Measurements from ENCODE around the gene TM7SF3. TPM values are rescaled to one million over a fixed set of nuclear protein-coding genes. Genes with fewer than 3 reads are reported as not detected.

TM7SF3 gene
- total RNA-seq (63.1 TPM), polyA plus RNA-seq (ENCODE audit: insufficient read depth, low read depth, low replicate concordance) (70.1 TPM)
- long read RNA-seq, donor 1, partial matches to known transcripts = 0 of 4 reads
- long read RNA-seq, donor 1, other reads (novel, unspliced or antisense) = 0 of 4 reads
- long read RNA-seq, donor 2, transcript TM7SF3-201 (12 exons, 2,709 nt) = major isoform, 5 of 14 reads
- long read RNA-seq, donor 2, partial matches to known transcripts = 8 of 14 reads
- long read RNA-seq, donor 2, other reads (novel, unspliced or antisense) = 0 of 14 reads
- long read RNA-seq, donor 3, partial matches to known transcripts = 10 of 21 reads
- long read RNA-seq, donor 3, other reads (novel, unspliced or antisense) = 5 of 21 reads
- long read RNA-seq, donor 4, transcript TM7SF3-201 (12 exons, 2,709 nt) = major isoform, 11 of 33 reads
- long read RNA-seq, donor 4, partial matches to known transcripts = 20 of 33 reads
- long read RNA-seq, donor 4, other reads (novel, unspliced or antisense) = 0 of 33 reads
- long read RNA-seq, donor 5, partial matches to known transcripts = 0 of 2 reads
- long read RNA-seq, donor 5, other reads (novel, unspliced or antisense) = 0 of 2 reads
- long read RNA-seq, donor 6, partial matches to known transcripts = 0 of 6 reads
- long read RNA-seq, donor 6, other reads (novel, unspliced or antisense) = 0 of 6 reads
- long read RNA-seq, donor 7, transcript TM7SF3-201 (12 exons, 2,709 nt) = major isoform, 39 of 75 reads
- long read RNA-seq, donor 7, partial matches to known transcripts = 11 of 75 reads
- long read RNA-seq, donor 7, other reads (novel, unspliced or antisense) = 25 of 75 reads
- long read RNA-seq, donor 8, transcript TM7SF3-201 (12 exons, 2,709 nt) = major isoform, 7 of 13 reads
- long read RNA-seq, donor 8, partial matches to known transcripts = 5 of 13 reads
- long read RNA-seq, donor 8, other reads (novel, unspliced or antisense) = 0 of 13 reads
- long read RNA-seq, donor 9, transcript TM7SF3-201 (12 exons, 2,709 nt) = major isoform, 7 of 7 reads
- long read RNA-seq, donor 9, partial matches to known transcripts = 0 of 7 reads
- long read RNA-seq, donor 9, other reads (novel, unspliced or antisense) = 0 of 7 reads
- long read RNA-seq, donor 10, transcript TM7SF3-201 (12 exons, 2,709 nt) = major isoform, 8 of 16 reads
- long read RNA-seq, donor 10, partial matches to known transcripts = 6 of 16 reads
- long read RNA-seq, donor 10, other reads (novel, unspliced or antisense) = 0 of 16 reads

- TF ChIP-seq CTCF (IDR thresholded peaks at IDR 0.05; ENCODE audit: borderline replicate concordance, extremely low read depth, insufficient read depth) = peak; percentile 93
- Histone ChIP-seq H3K9me3 (ENCODE audit: control insufficient read depth in 2 of 3, insufficient read depth in 1 of 3, low read length in 3 of 3) (no peaks in the 10 kb centered on the region), H3K4me1 (ENCODE audit: control insufficient read depth in 2 of 3, insufficient read depth in 2 of 3, low read depth in 1 of 3, low read length in 3 of 3) (peaks cover 2 to 23% (median 12%) of the 10 kb centered on the region in 3 donors), H3K4me3 (ENCODE audit: low read length in 3 of 3) (peak within 1 kb of the TSS; percentile 83 to 97 (median 84)), H3K36me3 (ENCODE audit: control insufficient read depth in 2 of 3, insufficient read depth in 3 of 3, low read length in 3 of 3) (no peaks in the 10 kb centered on the region), H3K27me3 (ENCODE audit: control insufficient read depth, insufficient read depth, low read length) (no peaks in the 10 kb centered on the region), H3K9ac (ENCODE audit: low read length in 3 of 3) (peak within 1 kb of the TSS; percentile 50 to 86 (median 74)), H3K27ac (ENCODE audit: low read depth in 2 of 2, low read length in 2 of 2) (peak within 1 kb of the TSS; percentile 84 to 97)
- DNase-seq = peak; percentile 93 to 97 (median 96)
- no peak for FAIRE-seq
- intact Hi-C loops (cut with DNase I) = no loop called here
Observed at GRCh38 chr12:27014085-27014858, at the start of gene TM7SF3. TM7SF3 (minus strand) TSS chr12:27014384; CDS start chr12:27014168, 216 bp downstream.

GRCh38 chr12:27063250-27063851, 49.2 kb upstream of the TM7SF3 start:
- FAIRE-seq = no peak
- no peak for TF ChIP-seq CTCF (IDR thresholded peaks at IDR 0.05; ENCODE audit: borderline replicate concordance, extremely low read depth, insufficient read depth)

DNA sequence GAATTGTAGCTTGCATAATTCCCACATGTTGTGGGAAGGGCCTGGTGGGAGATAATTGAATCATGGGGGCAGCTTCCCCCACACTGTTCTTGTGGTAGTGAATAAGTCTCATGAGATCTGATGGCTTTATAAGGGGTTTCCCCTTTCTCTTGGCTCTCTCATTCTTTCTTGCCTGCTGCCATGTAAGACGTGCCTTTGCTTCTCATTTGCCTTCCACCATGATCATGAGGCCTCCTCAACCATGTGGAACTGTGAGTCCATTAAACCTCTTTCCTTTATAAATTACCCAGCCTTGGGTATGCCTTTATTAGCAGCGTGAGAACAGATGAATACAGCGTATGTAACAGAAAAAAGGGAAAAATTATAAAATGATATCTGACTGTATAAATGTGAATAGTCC, 47.1 kb upstream of the TM7SF3 start:
- TF ChIP-seq CTCF (IDR thresholded peaks at IDR 0.05; ENCODE audit: borderline replicate concordance, extremely low read depth, insufficient read depth) = no peak
- H3K4me3 ChIP-seq (ENCODE audit: low read length in 3 of 3) = no peak overlapping the region
- H3K9me3 ChIP-seq (ENCODE audit: control insufficient read depth in 2 of 3, insufficient read depth in 1 of 3, low read length in 3 of 3) = no peaks in the 10 kb centered on the region
- H3K9ac ChIP-seq (ENCODE audit: low read length in 3 of 3) = no peak overlapping the region
- no peak overlapping the region for H3K27ac ChIP-seq (ENCODE audit: low read depth in 2 of 2, low read length in 2 of 2)
- no peak for FAIRE-seq
- intact Hi-C loops (cut with DNase I) = no loop called here
- no peak for DNase-seq
- no peaks in the 10 kb centered on the region for H3K4me1 ChIP-seq (ENCODE audit: control insufficient read depth in 2 of 3, insufficient read depth in 2 of 3, low read depth in 1 of 3, low read length in 3 of 3)
- no peaks in the 10 kb centered on the region for H3K36me3 ChIP-seq (ENCODE audit: control insufficient read depth in 2 of 3, insufficient read depth in 3 of 3, low read length in 3 of 3)
- no peaks in the 10 kb centered on the region for H3K27me3 ChIP-seq (ENCODE audit: control insufficient read depth, insufficient read depth, low read length)

More at GRCh38 chr12:27063250-27063851, 49.2 kb upstream of the TM7SF3 start:
- H3K27ac ChIP-seq (ENCODE audit: low read depth in 2 of 2, low read length in 2 of 2) = no peak overlapping the region
- H3K9me3 ChIP-seq (ENCODE audit: control insufficient read depth in 2 of 3, insufficient read depth in 1 of 3, low read length in 3 of 3) = no peaks in the 10 kb centered on the region
- no peaks in the 10 kb centered on the region for H3K27me3 ChIP-seq (ENCODE audit: control insufficient read depth, insufficient read depth, low read length)
- no peak for DNase-seq
- intact Hi-C loops (cut with DNase I) = no loop called here
- H3K9ac ChIP-seq (ENCODE audit: low read length in 3 of 3) = no peak overlapping the region
- H3K4me1 ChIP-seq (ENCODE audit: control insufficient read depth in 2 of 3, insufficient read depth in 2 of 3, low read depth in 1 of 3, low read length in 3 of 3) = no peaks in the 10 kb centered on the region
- no peaks in the 10 kb centered on the region for H3K36me3 ChIP-seq (ENCODE audit: control insufficient read depth in 2 of 3, insufficient read depth in 3 of 3, low read length in 3 of 3)
- no peak overlapping the region for H3K4me3 ChIP-seq (ENCODE audit: low read length in 3 of 3)

All from kidney (tissue), 22 donors.